Ectodermal cell (in vitro differentiated cells): ENCODE results near the gene XPNPEP1.
"Not testable (repeated sequence)": the region's sequence is repeated elsewhere in the genome, so short reads cannot be mapped to it uniquely, and the experiment has no call there.

ENCODE experiments used
- H3K27ac ChIP-seq: 2 replicates; pipeline ENCODE4 v1.7.0; 2013; ENCODE audit warnings: mild to moderate bottlenecking, low read depth, low read length; ENCODE audit not compliant: insufficient read depth, poor library complexity, severe bottlenecking
- H3K27me3 ChIP-seq: 2 replicates; pipeline ENCODE4 v1.7.0; 2013; ENCODE audit warnings: mild to moderate bottlenecking, low read length; ENCODE audit not compliant: insufficient read depth, control insufficient read depth, poor library complexity, severe bottlenecking
- H3K36me3 ChIP-seq: one replicate; pipeline ENCODE4 v1.7.0; 2013; ENCODE audit warnings: low read length; ENCODE audit not compliant: control insufficient read depth, insufficient read depth
- H3K4me1 ChIP-seq: one replicate; pipeline ENCODE4 v1.7.0; 2013; ENCODE audit warnings: low read length; ENCODE audit not compliant: control insufficient read depth, insufficient read depth
- H3K4me3 ChIP-seq: 2 replicates; pipeline ENCODE4 v1.7.0; 2013; ENCODE audit warnings: low read depth, low read length, control low read depth; ENCODE audit not compliant: insufficient read depth
- H3K9me3 ChIP-seq: 2 replicates; pipeline ENCODE4 v1.7.0; 2013; ENCODE audit warnings: mild to moderate bottlenecking, low read length, moderate library complexity; ENCODE audit not compliant: control insufficient read depth
- WGBS, 2 experiments: methylation state at CpG; one replicate each; pipeline ENCODE4 v1.1.7; 2013; ENCODE audit warnings: missing lambda C conversion rate in 2 of 2; 5-methylcytosine and 5-hydroxymethylcytosine counted together

The XPNPEP1 gene

DNA sequence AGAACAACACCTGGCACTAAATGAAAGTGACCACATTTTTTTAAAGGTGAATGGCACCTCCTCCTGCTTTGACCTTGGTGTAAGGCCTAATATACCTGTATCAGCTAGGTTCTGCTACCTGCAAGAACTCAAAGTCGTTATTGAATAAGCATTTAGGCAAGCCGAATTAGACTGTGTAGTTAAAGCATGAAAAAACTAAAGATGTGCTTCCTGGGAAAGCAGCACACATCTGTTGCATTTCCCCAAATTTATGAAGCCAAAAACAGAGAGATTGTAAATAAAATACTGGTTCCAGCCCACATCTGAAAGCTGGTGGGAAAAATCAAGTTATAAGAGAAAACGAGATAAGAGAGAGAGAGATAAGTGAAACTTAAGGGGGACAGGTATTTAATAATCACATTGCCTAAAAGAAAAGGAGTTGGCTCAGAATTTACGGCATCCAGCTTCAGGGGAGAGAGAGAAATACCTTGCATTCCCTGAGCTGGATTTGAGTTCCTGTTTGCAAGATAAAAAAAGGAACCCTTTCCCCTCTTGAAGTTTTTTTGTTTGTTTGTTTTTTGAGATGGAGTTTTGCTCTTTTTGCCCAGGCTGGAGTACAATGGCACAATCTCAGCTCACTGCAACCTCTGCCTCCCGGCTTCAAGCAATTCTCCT, 1.8 kb upstream of the XPNPEP1 start:
- Histone ChIP-seq H3K36me3 (no peaks in the 10 kb centered on the region), H3K9me3 (no peaks in the 10 kb centered on the region), H3K4me3 (no peak overlapping the region), H3K27ac (no peak overlapping the region), H3K4me1 (no peaks in the 10 kb centered on the region), H3K27me3 (peaks cover 6% of the 10 kb centered on the region)
- WGBS, 2 experiments = 79 to 83% methylated on average over 5 of the region's 5 CpGs

DNA sequence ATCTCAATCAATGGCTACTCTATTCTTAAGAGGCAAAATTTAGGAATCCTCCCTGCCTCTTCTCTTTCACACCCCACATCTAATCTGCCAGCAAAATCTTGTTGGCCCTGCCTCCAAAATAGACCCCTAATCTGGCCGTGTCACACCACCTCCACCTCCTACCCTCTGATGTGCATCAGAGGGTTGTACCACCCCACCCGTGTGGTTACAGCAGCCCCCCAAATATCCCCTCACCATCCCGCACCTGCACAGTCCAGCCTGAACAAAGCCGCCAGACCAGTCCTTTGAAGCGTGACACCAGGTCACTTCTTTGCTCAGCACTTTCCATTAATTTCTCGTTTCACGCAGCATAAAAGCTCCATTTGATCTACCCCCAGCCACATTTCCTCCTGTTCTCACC, 776 bp upstream of the XPNPEP1 start:
- H3K27me3 ChIP-seq = peaks cover 6% of the 10 kb centered on the region
- 92 to 93% methylated on average over 7 of the region's 7 CpGs for WGBS, 2 experiments
- H3K4me3 ChIP-seq = no peak overlapping the region
- H3K9me3 ChIP-seq = no peaks in the 10 kb centered on the region
- no peaks in the 10 kb centered on the region for H3K36me3 ChIP-seq
- no peaks in the 10 kb centered on the region for H3K4me1 ChIP-seq
- H3K27ac ChIP-seq = no peak overlapping the region

DNA sequence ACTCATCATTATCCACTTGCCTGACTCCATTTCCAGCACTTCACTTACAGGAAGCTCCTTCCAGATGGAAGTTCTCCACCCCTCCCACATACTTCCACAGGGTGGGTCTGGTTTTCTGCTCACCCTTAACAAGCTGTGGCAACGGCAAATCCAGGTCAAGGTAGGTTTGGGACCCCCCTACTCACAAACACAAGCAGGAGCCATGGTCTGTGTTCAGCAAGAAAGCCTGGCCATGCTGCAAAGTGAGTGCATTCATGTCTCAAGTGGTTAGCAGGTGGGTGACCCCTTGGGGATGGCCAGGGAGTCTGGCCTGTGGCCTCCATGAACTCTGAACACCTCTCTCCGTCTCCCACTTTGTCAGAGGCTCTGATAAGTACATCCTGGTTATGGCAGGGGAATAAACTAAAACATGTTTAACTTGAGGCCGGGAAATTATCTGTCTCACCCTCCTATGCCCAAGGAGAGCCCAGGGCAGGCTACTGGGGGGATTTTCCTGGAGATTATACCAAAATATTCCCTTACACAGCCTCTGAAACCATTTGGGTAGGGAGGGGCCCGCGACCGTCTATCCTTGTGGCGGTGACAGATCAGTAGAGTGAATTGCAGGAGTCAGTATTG, 844 bp downstream of the XPNPEP1 start:
- 42 to 46% methylated on average over 7 of the region's 7 CpGs for WGBS, 2 experiments
- Histone ChIP-seq H3K9me3 (no peaks in the 10 kb centered on the region), H3K4me1 (no peaks in the 10 kb centered on the region), H3K4me3 (peak overlapping the region; percentile 83), H3K27ac (no peak overlapping the region), H3K36me3 (no peaks in the 10 kb centered on the region), H3K27me3 (peaks cover 6% of the 10 kb centered on the region)

DNA sequence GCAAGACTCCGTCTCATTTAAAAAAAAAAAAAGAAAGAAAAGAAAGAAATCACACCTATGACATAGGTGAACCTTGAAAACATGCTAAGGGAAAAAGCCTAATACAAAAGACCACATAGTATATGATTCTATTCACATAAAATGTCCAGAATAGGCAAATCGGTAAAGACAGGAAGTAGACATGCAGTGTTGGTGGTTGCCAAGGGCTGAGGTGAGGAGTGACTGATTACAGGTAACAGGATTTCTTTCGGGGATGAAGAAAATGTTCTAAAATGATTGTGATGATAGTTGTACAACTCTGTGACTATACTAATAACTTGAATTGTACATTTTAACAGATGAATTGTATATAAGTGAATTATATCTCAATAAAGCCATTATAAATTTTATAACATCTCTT, 3.3 kb downstream of the XPNPEP1 start:
- Histone ChIP-seq H3K4me3 (no peak overlapping the region), H3K36me3 (no peaks in the 10 kb centered on the region), H3K27ac (no peak overlapping the region), H3K27me3 (peaks cover 6% of the 10 kb centered on the region), H3K4me1 (no peaks in the 10 kb centered on the region), H3K9me3 (no peaks in the 10 kb centered on the region)
- WGBS, 2 experiments = 95 to 100% methylated on average over 3 of the region's 3 CpGs

DNA sequence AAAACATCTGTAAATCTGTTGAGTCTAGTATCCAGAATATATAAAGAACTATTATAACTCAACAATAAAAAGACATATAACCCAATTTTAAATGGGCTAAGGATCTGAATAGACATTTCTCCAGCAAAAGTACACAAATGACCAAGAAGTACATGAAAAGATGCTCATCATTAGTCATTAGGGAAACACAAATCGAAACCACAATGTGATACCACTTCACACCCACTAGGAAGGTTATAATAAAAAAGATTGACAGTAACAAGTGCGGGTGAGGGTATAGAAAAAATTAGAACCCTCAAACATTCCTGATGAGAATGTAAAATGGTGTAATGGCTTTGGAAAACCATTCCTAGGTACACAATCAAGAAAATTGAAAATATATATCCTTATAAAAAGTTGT, 4.1 kb downstream of the XPNPEP1 start:
- Histone ChIP-seq H3K4me1 (no peaks in the 10 kb centered on the region), H3K36me3 (no peaks in the 10 kb centered on the region), H3K4me3 (no peak overlapping the region), H3K9me3 (no peaks in the 10 kb centered on the region), H3K27me3 (no peaks in the 10 kb centered on the region), H3K27ac (no peak overlapping the region)
- 100% methylated on average over 1 of the region's 2 CpGs; no CpG with 5 or more reads in 1 of the 2 experiments for WGBS, 2 experiments

DNA sequence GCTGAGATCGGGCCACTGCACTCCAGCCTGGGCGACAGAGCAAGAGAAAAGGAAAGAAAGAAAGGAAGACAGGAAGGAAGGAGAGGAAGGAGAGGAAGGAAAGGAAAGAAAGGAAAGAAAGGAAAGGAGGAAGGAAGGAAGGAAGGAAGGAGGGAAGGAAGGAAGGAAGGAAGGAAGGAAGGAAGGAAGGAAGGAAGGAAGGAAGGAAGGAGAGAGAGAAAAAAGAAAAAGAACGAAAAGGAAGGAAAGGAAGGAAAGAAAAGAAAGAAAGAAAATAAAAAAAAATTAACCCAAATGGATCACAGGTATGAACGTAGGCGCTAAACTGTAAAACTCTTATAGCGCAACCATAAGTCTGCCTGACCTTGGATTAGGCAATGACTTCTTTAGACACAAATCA, 4.6 kb downstream of the XPNPEP1 start:
- not testable (repeated sequence) for H3K27ac ChIP-seq, H3K36me3 ChIP-seq, H3K4me1 ChIP-seq, H3K27me3 ChIP-seq, H3K4me3 ChIP-seq, H3K9me3 ChIP-seq
- WGBS, 2 experiments = 87 to 93% methylated on average over 6 of the region's 6 CpGs

DNA sequence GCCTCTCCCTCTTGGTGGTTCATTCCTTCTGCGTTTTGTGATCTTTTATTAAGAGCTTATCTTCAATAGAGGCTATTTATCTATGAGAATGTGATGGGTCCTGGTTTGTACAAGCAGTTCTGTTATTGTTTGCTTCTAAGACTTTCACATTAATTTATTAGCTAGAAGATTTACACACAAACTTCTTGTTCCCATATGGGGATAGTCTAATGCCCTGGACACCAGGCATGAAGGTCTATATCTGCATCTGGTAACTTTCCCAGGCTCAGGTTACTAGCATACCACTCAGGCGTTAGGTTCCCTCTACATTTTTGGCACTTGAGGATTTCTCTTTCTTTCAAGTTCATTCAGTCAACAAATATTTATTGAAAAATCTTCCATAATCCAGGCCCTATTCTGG, 7.7 kb downstream of the XPNPEP1 start:
- Histone ChIP-seq H3K4me3 (no peak overlapping the region), H3K27ac (no peak overlapping the region), H3K9me3 (no peaks in the 10 kb centered on the region), H3K4me1 (peaks cover 6% of the 10 kb centered on the region), H3K36me3 (no peaks in the 10 kb centered on the region), H3K27me3 (no peaks in the 10 kb centered on the region)
- WGBS, 2 experiments = 85 to 87% methylated on average over 2 of the region's 2 CpGs

DNA sequence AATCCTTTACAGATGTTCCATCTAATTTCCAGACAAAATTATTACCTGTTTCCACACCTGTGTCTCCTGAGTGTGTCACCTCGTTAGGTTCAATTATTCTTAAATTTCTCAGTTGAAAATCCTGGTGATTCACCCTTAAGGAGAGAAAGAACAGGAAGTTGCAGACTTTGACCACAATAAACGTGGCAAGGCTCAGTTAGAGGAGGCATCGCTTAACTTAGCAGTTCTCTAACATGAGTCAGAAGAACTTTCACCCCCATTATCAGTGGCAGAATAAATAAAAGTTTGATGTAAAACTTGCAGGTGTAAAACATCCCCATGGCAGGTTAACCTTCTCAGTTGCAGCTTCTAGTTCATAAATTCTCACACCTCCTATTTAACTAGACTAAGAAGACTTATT, 8.3 kb downstream of the XPNPEP1 start:
- no peak overlapping the region for H3K27ac ChIP-seq
- H3K9me3 ChIP-seq = no peaks in the 10 kb centered on the region
- peaks cover 6% of the 10 kb centered on the region for H3K4me1 ChIP-seq
- H3K27me3 ChIP-seq = no peaks in the 10 kb centered on the region
- 80 to 95% methylated on average over 3 of the region's 3 CpGs for WGBS, 2 experiments
- no peaks in the 10 kb centered on the region for H3K36me3 ChIP-seq
- no peak overlapping the region for H3K4me3 ChIP-seq

DNA sequence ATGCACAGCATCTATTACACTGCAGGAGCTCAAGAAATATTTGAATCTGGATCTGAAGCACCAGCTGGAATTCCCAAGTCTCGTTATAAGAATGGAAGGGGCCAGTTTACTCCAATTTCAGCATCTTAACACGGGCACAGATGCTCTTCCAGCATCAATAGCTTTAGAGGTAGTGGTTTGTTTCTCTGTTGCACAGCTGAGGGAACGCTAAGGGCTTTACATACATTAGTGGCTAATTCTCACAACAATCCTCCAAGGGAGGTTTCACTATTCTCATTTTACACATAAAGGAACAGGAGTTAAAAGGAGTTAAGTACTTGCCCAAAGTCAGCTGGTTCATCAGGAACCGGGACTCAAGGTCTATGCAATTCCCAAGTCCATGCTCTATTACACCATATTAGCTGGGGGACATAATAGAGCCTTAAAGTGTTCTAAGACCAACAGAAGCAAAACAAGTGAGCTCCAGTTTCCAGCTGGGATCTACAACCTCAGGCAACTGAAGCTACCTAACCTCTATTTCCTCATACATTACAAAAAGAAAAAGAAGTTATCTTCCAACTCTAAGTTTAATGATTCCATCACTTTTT, 9.9 kb downstream of the XPNPEP1 start:
- H3K27me3 ChIP-seq = no peaks in the 10 kb centered on the region
- no peaks in the 10 kb centered on the region for H3K36me3 ChIP-seq
- no peaks in the 10 kb centered on the region for H3K9me3 ChIP-seq
- peak overlapping the region; percentile 30 for H3K27ac ChIP-seq
- H3K4me3 ChIP-seq = no peak overlapping the region
- peaks cover 6% of the 10 kb centered on the region for H3K4me1 ChIP-seq
- WGBS, 2 experiments = 52 to 87% methylated on average over 3 to 4 of the region's 4 CpGs

DNA sequence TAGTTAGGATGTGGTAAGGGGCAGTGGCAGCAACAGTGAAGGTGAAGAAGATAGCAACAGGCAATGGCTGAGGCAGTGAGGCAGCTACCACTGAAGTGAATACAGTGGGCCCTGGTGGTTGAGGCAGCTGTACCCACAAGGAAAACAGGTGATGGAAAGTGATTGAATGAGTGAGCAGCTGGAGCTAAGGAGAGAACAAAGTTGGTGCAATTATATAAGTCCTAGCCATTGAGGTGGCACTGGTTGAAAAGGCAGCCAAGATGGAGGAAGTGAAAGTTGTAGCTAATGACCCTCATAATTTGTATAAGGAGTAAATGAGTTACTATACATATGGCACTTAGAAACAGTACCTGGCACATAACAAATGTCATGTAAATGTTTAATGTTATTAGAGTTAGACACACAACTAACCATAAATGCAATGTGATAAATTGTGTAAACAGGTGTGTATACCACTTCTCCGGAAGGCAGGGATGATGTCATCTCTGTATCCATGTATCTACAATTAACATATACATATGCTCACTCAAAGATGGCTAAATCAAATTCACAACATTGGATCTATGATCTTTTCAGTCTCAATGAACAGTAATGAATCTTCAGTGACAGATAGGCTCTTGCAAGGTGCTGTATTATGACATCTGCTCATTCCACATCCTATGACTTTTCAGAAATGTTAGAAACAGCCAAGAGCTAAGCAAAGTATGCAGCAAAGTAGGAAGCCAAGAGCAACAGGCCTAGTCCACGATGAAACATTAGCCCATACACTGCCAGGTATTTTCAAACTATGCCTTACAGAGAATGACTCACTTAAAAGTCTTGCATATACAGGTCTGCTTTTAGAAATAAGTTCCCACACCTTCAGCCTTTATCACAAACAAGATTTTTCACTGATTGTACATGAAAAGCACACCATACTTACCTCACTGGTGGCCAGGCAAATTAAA, 10.7 kb downstream of the XPNPEP1 start:
- no peak overlapping the region for H3K4me3 ChIP-seq
- WGBS, 2 experiments = 83 to 85% methylated on average over 1 to 2 of the region's 2 CpGs
- H3K27ac ChIP-seq = peak overlapping the region; percentile 30
- no peaks in the 10 kb centered on the region for H3K27me3 ChIP-seq
- peaks cover 6% of the 10 kb centered on the region for H3K4me1 ChIP-seq
- no peaks in the 10 kb centered on the region for H3K36me3 ChIP-seq
- no peaks in the 10 kb centered on the region for H3K9me3 ChIP-seq
